Left renal cortex interstitium (tissue), 4 donors: ENCODE measurements around the gene NKX1-2. TPM values are rescaled to one million over a fixed set of nuclear protein-coding genes. Genes with fewer than 3 reads are reported as not detected.
A peak's percentile ranks its signal among the peaks of the same experiment; 100 is the strongest.

Source experiments
- DNase-seq, 4 donors: peaks; one replicate each; pipeline ENCODE4 v3.0.0-alpha.2; 2013; ENCODE audit warnings: low read depth in 4 of 4, low spot score in 2 of 4, missing footprints in 1 of 4
- polyA plus RNA-seq, 4 donors: library from polyadenylated mRNA; unstranded; fragments of 120-200 nt; gene quantifications; one replicate each; pipeline ENCODE4 v1.2.1, GENCODE V29; 2013; ENCODE audit not compliant: insufficient read length in 4 of 4

The NKX1-2 gene
- polyA plus RNA-seq, 4 donors, result 0.03 to 0.06 TPM; not detected in 2

DNA sequence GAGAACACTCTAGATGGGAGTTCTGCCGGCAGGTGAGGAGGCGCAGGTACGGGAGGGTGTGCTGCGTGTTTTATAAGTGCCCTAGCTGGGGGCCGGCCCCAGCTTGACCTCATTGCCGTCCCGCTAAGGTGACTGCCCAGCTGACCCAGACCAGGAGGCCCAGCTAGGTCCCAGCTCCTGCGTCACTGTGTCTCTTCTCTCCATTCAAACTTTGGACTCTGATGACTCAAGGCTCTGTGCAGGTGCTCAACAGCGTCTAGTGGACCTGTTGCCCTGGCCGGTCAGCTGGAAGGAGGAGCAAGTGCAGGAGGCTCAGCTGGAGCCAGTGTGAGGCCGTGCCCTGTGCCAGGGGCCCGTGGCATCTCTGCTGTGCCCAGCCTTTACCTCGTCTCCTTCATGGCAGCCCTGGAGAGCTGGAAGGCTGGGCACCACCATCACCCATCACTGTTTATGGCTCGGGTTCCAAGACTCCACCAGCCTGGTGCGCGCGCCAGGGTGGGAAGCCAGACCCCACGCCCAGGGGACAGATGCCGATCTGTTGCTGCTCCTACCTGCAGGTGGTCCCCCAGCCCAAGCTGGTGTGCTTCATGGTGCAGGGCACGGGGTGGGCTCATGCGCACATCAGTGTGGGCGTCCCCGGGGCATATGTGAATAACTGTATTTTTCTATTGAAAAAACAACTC lies 26.3 kb upstream of the NKX1-2 start:
- no peak for DNase-seq

DNA sequence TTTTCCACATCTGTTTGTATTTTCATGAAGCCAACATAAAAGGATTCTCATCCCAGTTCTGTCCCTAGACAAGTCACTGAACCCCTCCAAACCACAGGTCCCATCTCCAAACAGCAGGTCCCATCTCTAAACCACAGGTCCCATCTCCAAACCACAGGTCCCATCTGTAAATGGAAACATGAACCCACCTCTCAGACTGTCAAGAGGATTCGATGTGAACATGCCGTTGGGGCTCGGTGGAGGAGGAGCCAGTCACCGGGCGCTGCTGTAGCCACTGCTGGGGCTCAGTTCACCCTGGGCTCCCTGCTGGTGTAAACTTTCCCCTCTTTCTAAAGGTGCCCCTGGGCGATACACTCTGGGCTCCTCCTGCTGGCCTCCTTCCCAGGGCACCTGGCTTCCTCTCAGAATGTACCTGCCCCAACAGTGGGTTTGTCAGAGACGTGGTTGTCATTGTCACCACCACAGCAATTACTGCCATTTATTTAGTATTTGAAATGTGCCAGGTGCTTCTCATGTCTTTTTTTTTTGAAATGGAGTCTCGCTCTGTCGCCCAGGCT lies 24.8 kb upstream of the NKX1-2 start:
- DNase-seq, result no peak

DNA sequence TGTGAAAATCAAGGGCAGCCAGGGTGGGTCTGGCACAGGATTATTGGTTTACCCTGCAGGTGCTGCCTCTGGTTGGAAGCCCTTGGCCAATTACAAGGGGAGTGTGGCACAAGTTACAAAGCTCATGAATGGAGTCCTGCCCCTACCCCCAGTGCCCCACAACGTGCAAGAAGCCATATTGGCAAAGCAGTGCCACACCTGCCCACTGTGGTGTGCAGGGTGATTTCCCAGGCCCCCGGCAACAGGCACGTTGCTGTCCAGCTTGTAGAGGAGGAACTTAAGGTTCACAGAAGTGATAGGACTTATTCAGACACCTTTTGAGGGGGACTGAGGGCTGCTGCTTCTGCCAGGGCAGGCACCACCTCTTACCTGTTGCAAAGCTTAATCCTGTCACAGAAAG lies 23.2 kb upstream of the NKX1-2 start:
- DNase-seq, result no peak

DNA sequence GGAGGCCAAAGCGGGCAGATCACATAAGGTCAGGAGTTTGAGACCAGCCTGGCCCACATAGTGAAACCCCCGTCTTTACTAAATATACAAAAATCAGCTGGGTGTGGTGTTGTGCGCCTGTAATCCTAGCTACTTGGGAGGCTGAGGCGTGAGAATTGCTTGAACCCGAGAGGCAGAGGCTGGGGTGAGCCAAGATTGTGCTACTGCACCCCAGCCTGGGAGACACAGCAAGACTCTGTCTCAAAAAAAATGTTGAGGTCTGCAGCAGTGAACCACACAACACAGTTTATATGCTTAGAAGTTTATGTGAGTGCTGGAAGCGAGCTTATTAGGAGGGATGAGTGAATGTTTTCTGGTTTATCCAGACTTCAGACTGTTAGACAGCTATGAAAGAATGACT lies 22.2 kb upstream of the NKX1-2 start:
- DNase-seq, result no peak

DNA sequence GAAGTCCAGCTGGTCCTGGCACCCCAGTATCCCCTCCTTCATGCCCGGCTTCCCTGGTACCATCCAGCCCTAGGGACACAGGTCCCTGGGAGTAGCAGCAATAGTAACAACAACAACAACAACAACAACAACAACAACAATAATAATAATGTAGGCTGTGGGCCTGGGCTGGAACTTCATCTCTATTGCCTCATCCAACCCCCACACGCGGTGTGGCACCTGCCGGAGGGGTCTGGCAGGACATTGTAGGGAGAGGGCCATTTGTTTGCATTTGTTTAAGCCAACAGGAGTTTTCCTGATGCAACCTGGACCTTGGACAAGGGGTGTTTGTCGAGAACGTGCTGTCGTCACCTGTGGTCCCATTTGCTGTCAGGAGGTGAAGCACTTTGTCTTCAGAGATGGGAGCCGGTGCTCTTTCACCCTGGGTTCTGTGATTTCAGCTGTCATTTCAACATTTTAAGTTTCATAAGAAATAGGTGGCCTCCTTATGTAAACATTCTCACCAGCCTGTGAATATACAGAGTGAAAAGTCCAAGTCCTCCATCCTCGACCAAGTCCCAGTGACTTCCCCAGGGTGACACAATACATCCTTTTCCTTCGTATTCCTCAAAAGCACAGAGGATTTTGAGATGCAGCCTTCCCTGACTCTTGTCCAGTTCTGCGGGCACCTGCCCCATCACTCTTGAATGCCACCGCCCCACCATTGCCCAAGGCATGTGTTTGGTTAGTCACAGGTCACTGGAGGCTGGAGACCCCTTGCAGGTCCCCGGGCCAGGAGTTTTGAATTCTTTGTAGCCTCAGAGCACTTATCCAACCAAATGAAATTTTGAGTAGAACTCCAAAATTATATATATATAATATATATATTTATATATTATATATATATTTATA lies 21.0 kb upstream of the NKX1-2 start:
- DNase-seq, result no peak

DNA sequence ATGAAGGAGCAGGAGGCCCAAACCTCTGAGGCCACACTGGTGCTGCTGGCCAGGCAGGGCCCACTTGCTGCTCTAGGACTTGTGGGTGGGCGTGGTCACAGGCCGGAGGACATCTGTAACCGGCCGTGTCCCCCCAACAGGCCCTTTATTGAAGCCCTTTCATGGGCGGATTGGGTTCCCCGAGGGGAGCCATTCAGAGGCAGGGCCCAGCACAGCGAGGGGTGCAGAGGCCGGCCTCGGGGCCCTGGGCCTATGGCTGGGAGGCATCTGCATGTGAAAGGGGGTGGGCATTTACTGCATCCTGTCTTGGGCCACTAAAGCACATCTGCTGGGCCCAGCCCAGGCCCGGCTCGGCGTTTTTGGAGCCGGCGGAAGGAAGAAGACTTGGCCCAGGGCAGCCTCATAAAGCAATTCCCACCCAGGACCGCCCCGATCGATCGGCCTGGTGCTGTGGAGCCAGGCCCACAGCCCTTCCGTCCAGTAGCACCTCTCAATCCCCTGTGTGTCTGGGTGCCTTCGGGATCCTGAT lies 20.2 kb upstream of the NKX1-2 start:
- no peak for DNase-seq

DNA sequence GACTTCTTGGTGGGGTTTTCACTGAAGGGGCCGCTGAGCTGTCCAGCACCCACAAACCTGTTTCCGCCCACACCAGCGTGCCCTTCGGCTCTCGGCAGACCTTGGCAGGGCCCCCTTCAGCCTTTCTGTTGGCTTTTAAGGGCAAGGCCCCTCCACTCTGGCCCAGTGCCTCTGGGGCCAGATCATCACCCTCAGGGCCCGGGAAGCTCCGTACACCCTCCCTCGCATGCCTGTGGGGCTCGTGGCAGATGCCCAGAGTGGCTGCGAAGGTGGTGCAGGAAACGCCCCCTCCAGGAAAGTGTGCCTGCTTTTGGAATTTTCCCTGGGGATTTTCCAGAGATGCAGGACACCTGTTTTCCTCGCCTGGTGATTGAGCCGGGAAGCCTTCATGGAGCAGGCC lies 18.8 kb upstream of the NKX1-2 start:
- no peak for DNase-seq

DNA sequence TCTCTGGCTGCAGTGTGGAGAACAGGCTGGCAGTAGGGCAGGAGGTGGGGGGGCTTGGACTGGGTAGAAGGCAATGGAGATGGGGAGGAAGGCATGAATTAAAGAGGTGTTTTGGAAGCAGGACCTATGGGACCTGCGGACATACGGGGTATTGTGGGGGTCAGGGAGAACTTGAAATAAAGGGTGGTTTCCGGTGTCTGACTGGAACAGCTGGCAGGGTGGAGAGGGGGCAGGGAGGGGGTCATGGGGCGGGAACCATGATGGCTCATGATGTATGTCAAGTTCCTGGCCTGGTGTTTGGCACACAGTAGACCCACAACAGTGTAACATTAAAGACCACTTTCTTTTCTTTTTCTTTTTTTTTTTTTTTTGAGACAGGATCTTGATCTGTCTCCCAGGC lies 17.3 kb upstream of the NKX1-2 start:
- DNase-seq, result no peak

DNA sequence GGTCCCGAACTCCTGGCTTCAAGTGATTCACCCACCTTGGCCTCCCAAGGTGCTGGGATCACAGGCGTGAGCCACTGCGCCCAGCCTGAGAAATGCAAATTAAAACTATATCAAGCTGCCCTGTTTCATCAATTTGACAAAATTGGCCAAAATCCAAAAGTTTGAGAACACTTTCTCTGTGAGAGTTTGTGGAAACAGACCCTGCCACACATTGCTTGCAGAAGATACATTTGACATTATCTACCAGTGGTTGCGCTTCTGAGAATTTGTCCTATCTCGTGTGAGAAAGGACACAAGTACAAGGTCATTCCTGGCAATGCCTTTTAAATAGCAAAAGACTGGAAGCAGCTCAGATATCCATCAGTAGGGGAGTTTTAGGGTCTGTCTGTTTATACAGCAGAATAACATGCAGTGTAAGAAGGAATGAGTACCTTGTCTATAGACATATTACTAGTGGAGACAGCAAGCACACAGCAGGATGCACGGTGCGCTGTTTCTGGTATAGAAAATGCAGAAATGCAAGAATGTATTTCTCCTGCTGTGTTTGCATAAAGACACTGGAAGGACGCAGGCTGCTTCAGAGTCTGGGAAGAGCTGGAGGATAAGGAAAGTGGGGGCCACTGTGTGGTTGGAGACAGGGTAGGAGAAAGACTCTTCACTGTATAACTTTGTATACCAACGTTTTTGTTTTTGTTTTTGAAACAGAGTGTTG lies 16.1 kb upstream of the NKX1-2 start:
- DNase-seq, result no peak

DNA sequence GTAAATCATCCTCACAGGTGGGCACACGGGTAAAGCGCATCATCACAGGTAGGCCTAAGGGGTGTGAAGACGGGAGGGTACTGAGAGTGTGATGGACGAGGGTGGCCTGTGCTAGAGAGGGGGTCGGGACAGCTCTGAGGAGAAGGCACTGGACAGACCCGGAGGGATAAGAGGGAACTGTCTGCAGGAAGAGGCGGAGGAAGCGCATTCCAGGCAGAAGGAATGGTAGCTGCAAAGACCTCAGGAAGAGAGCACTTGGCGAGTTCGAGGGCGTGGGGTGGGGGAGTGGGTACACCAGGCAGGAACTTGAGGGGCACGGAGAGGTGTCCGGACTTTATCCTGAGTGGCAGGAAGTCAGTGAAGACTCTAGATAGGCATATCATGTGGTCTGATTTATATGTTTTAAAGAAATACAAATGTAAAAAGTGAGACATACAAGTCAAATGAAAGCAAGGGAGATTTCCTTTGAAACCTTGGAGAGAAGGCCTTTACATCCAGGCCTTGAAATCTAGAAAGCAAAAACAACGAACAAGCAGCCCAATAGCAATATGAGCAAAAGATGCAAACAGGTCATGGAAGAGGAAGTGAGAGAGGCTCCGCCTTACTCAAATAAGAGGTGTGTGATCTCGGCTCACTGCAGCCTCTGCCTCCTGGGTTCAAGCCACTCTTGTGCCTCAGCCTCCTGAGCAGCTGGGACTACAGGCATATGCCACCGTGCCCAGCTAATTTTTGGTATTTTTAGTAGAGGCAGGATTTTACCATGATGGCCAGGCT lies 15.4 kb upstream of the NKX1-2 start:
- DNase-seq, result no peak

DNA sequence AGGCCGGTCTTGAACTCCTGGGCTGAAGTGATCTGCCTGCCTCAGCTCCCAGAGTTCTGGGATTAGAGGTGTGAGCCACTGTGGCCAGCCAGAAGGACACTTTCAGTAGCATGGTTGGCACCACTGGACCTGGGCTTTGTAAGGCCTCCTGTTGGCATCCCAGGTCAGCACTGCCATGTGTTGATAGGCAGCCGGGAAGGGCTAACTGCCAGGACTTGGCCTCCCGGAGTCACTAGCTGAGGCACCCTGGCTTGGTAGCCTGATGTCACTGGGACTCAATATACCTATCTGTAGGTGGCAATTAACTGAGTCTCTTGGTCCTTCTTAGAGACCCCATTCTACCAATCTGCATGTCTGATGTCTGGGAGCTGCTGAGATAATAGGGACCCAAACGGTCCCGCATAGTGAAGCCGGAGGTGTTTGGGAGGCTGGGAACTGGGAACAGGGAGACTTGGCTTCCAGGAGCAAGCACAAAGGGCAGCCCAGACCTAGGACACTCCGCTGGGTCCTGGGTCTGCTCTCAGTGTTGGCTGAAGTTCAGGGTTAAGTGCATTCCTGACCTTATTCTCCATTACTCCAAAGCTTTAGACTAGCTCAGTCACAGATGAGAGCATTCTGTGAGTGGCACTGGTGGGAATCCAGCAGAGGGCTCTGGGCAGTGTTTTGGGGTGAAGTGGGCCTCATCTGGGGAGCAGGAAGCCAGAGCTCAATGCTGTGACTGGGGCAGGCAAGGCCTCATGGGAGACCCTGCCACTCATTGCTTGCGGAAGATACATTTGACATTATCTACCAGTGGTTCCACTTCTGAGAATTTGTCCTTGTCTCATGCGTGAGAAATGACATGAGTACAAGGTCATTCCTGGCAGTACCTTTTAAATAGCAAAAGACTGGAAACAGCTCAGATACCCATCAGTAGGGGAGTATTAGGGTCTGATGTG lies 14.5 kb upstream of the NKX1-2 start:
- DNase-seq, result no peak

DNA sequence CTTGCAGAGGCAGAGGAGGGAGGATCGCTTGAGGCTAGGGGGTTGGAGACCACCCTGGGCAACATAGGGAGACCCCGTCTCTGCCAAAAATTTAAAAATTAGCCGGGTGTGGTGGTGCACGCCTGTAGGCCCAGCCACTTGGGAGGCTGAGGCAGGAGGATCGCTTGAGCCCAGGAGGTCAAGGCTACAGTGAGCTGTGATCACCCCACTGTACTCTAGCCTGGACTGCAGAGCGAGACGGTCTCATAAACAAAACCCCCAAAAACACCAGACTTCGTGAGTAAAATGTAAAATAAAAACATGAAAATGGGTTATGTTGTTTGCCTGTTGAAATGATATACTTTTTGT lies 12.5 kb upstream of the NKX1-2 start:
- no peak for DNase-seq

DNA sequence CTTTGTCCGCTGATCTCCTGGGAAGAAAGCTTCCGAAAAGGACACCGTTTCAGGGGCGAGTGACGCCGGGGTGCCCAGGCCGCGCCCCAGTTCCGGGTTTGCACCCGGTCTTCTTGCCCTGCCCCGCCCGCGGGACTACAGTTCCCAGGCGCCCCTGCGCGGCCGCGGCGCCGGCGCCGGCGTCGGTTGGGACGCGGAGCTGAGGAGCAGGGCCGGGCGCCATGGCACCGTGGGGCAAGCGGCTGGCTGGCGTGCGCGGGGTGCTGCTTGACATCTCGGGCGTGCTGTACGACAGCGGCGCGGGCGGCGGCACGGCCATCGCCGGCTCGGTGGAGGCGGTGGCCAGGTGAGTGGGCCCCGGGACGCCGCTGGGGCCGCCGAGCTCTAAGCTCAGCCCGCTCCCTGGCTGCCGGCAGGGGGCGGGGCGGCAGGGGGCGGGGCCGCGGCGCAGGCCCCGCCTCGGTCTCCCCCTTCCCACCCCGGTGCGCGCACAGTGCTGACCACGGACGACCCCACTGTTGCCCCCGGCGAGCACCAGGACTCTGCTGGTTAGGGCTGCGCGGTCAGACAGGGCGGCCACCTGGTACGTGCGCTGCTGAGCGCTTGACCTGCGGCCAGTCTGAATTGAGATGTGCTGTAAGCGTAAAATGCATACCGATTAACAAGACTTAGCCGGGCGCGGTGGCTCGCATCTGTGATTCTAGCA lies 12.0 kb upstream of the NKX1-2 start, which contains the start of gene LHPP:
TSS of gene LHPP (plus strand) at position 182 of the 706 bp plus-strand sequence. CDS start at position 222, 40 bp downstream.
- peak in 3 of 4 donors; percentile 59 to 74 (median 74) for DNase-seq

DNA sequence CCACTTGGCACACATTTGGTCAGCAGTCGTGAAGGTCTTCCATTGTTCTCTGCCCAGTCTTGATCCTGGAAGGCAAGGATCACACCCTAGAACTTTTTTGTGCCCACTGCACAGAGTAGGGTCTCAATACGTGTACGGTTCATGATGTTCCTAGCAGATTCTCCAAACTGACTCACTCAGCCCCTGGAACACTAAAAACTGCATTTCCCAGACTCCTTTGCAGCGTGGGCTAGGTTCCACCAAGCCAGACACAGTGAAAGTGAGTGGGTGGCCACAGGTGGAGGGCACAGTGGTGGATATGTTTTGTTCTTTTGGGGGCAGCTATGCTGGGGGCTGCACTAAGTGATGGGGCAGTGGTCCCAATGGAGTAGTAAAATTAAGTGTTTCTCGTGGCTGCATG lies 10.3 kb upstream of the NKX1-2 start:
- no peak for DNase-seq

DNA sequence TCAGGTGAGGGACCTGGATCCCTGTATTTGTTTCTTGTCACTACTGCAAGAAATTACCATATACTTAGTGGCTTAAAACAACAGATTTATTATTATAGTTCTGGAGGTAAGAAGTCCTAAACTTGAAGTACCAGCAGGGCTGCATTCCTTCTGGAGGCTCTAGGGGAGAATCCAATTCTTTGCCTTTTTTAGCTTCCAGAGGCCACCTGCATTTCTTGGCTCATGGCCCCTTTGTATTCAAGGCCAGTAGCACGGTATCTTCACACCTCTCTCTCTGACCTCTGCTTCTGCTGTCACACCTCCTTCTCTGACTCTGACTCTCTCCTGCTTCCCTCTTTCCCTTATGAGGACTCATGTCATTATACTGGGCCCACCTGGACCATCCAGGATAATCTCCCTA lies 9.6 kb upstream of the NKX1-2 start:
- no peak for DNase-seq

DNA sequence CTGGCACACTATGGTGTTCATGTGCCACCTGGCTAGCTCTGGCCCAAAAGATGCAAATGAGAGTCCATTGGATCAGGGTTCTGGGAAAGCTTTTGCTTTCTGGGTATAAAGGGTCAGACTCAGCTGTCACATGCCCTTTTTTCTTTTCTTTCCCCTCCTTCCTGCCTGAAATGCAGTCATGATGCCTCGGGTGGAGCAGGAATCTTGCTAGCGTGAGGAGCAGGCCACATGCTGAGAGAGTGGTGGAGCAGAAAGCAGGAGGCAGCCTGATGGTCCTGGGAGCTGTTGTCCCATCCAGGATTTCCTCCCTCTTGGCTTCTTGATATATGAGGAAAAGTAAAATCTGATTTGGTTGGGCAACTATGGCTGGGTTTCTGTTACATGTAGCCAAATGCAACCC lies 9.1 kb upstream of the NKX1-2 start:
- no peak for DNase-seq

DNA sequence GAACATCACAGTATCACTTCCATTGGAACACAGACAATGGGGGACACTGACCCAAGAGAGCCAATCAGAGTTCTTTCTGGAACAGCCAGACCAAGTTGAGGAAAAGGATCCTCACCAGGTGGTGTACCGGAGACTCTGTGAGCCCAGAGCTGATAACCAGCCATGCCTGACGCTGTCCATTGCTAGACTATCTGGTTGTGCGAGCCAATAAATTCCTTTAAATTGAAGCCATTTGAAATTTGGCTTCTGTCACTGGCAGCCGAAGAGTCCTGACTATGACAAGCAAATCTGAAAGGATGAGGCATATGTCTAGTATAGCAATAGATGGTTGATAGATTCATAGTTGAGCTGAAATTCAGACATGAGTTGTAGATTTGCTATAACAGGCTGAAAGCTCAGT lies 8.6 kb upstream of the NKX1-2 start:
- DNase-seq, result no peak

DNA sequence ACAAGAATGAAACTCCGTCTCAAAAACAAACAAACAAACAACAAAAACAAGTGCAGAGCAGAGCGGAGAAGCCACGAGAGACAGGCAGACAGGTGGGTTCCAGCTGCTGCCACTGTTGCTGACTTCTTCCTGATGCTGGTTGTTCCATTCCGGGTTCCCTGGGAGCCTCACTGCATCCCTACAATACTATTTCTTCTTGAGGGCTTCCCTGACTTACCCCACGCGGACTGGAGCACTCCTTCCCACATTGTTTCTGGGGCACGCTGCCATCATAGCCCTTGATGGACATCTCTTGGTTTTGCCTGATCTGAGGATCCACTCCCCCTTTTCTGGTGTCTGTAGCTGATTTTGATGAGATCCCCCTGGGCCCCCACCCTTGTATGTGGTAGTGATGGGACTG lies 5.6 kb upstream of the NKX1-2 start:
- no peak for DNase-seq
